CD4-positive, alpha-beta T cell treated with Interleukin-6 for 4 hours (primary cell): ENCODE results near the gene PDIA6.

Experiments used
- DNase-seq: peaks from one replicate; pipeline ENCODE4 v3.0.0-alpha.2; 2020; ENCODE audit warnings: mixed read lengths

Gene PDIA6

GRCh38 chr2:10760794-10761504 lies 51.6 kb downstream of the PDIA6 start:
- DNase-seq, result no peak

- no peak for DNase-seq
These were observed 53.4 kb downstream of the PDIA6 start for GRCh38 chr2:10759151-10759714.

GRCh38 chr2:10757814-10758286 lies 54.7 kb downstream of the PDIA6 start:
- no peak for DNase-seq

GRCh38 chr2:10755621-10756020 lies 57.0 kb downstream of the PDIA6 start:
- no peak for DNase-seq

GRCh38 chr2:10753876-10754275 lies 58.7 kb downstream of the PDIA6 start:
- no peak for DNase-seq

- no peak for DNase-seq
These were observed 59.4 kb downstream of the PDIA6 start for GRCh38 chr2:10753156-10753555.

- no peak for DNase-seq
These were observed 60.3 kb downstream of the PDIA6 start for GRCh38 chr2:10752236-10752635.

GRCh38 chr2:10750610-10751009 lies 62.0 kb downstream of the PDIA6 start:
- DNase-seq, result no peak

- DNase-seq, result no peak
These were observed 69.9 kb downstream of the PDIA6 start for GRCh38 chr2:10742666-10743065.

GRCh38 chr2:10741139-10741538 lies 71.4 kb downstream of the PDIA6 start:
- no peak for DNase-seq

GRCh38 chr2:10740226-10740625 lies 72.4 kb downstream of the PDIA6 start:
- no peak for DNase-seq

- DNase-seq, result no peak
These were observed 74.4 kb downstream of the PDIA6 start for GRCh38 chr2:10738192-10738591.

GRCh38 chr2:10733980-10734379 lies 78.6 kb downstream of the PDIA6 start:
- no peak for DNase-seq

GRCh38 chr2:10733566-10733925 lies 79.0 kb downstream of the PDIA6 start:
- no peak for DNase-seq
